ENCODE data around the gene PRPF38A. TPM values are rescaled to one million over a fixed set of nuclear protein-coding genes. Genes with fewer than 3 reads are reported as not detected.

PRPF38A gene
- total RNA-seq, 1 experiment from 2014 or later: 41.6 TPM

DNA sequence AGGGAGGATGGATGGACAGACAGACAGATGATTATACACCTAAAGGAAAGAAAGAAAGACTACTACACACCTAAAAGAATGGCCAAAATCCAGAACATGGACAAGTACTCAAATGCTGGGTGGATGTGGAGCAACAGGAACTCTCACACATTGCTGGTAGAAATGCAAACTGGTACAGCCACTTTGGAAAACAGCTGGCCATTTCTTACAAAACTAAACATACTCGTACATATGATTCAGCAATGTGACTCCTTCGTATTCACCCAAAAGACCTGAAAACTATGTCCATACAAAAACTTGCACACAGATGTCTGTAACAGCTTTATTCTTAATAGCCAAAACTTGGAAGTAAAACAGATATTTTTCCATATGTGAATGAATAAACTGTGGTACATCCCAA lies 51.3 kb downstream of the PRPF38A start:
- TF ChIP-seq TCF7L2 (IDR thresholded peaks at IDR 0.05; ENCODE audit: low read depth, low read length) (no peak), SIN3A (IDR thresholded peaks at IDR 0.05; ENCODE audit: borderline replicate concordance, insufficient read depth, low read depth, low read length) (no peak)
- TF ChIP-seq, protein P1, sequence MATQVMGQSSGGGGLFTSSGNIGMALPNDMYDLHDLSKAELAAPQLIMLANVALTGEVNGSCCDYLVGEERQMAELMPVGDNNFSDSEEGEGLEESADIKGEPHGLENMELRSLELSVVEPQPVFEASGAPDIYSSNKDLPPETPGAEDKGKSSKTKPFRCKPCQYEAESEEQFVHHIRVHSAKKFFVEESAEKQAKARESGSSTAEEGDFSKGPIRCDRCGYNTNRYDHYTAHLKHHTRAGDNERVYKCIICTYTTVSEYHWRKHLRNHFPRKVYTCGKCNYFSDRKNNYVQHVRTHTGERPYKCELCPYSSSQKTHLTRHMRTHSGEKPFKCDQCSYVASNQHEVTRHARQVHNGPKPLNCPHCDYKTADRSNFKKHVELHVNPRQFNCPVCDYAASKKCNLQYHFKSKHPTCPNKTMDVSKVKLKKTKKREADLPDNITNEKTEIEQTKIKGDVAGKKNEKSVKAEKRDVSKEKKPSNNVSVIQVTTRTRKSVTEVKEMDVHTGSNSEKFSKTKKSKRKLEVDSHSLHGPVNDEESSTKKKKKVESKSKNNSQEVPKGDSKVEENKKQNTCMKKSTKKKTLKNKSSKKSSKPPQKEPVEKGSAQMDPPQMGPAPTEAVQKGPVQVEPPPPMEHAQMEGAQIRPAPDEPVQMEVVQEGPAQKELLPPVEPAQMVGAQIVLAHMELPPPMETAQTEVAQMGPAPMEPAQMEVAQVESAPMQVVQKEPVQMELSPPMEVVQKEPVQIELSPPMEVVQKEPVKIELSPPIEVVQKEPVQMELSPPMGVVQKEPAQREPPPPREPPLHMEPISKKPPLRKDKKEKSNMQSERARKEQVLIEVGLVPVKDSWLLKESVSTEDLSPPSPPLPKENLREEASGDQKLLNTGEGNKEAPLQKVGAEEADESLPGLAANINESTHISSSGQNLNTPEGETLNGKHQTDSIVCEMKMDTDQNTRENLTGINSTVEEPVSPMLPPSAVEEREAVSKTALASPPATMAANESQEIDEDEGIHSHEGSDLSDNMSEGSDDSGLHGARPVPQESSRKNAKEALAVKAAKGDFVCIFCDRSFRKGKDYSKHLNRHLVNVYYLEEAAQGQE (IDR thresholded peaks at IDR 0.05; ENCODE audit: insufficient read depth in 1 of 2, low read depth in 2 of 2, low read length in 1 of 2): no peak
- TF ChIP-seq, protein P2, sequence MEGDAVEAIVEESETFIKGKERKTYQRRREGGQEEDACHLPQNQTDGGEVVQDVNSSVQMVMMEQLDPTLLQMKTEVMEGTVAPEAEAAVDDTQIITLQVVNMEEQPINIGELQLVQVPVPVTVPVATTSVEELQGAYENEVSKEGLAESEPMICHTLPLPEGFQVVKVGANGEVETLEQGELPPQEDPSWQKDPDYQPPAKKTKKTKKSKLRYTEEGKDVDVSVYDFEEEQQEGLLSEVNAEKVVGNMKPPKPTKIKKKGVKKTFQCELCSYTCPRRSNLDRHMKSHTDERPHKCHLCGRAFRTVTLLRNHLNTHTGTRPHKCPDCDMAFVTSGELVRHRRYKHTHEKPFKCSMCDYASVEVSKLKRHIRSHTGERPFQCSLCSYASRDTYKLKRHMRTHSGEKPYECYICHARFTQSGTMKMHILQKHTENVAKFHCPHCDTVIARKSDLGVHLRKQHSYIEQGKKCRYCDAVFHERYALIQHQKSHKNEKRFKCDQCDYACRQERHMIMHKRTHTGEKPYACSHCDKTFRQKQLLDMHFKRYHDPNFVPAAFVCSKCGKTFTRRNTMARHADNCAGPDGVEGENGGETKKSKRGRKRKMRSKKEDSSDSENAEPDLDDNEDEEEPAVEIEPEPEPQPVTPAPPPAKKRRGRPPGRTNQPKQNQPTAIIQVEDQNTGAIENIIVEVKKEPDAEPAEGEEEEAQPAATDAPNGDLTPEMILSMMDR (IDR thresholded peaks at IDR 0.05): no peak
- Histone ChIP-seq H3K9me3 (ENCODE audit: control insufficient read depth, insufficient read depth, low read depth, low read length) (no peaks in the 10 kb centered on the region), H3K36me3 (ENCODE audit: control insufficient read depth, insufficient read depth, low read length) (no peaks in the 10 kb centered on the region; the same call in 1 of the 2 replicates), H3K4me1 (ENCODE audit: control insufficient read depth, insufficient read depth, low read length) (no peaks in the 10 kb centered on the region), H3K27me3 (ENCODE audit: control insufficient read depth, insufficient read depth, low read length) (no peaks in the 10 kb centered on the region), H3K27ac (ENCODE audit: low read length) (no peak overlapping the region), H3K4me3 (ENCODE audit: low read depth in 2 of 2, low read length in 2 of 2) (no peak overlapping the region)
- ATAC-seq: no peak
- ChIA-PET CTCF (no interaction called here), POLR2A (no interaction called here)
- in situ Hi-C loops (cut with HindIII; ENCODE audit: low pct_unique_long_range_greater_than_20kb, low sequenced_read_pairs) (no loop called here), intact Hi-C loops (cut with micrococcal nuclease; ENCODE audit: unreplicated experiment) (no loop called here)
- no peak for DNase-seq (ENCODE audit: low read depth, low spot score)
- no TSS peak for BruUV-seq (replicated peaks)

GRCh38 chr1:52460694-52461093 lies 56.3 kb downstream of the PRPF38A start:
- ChIA-PET POLR2A (no interaction called here), CTCF (no interaction called here)
- H3K4me1 ChIP-seq (ENCODE audit: control insufficient read depth, insufficient read depth, low read length): no peaks in the 10 kb centered on the region
- H3K9me3 ChIP-seq (ENCODE audit: control insufficient read depth, insufficient read depth, low read depth, low read length): no peaks in the 10 kb centered on the region
- TF ChIP-seq POLR2AphosphoS5 (IDR thresholded peaks at IDR 0.05; ENCODE audit: low read depth, low read length): no peak
- TF ChIP-seq, protein P2 (IDR thresholded peaks at IDR 0.05): no peak
- no peak for TF ChIP-seq SIN3A (IDR thresholded peaks at IDR 0.05; ENCODE audit: borderline replicate concordance, insufficient read depth, low read depth, low read length)
- no peak for TF ChIP-seq TCF7L2 (IDR thresholded peaks at IDR 0.05; ENCODE audit: low read depth, low read length)
- TF ChIP-seq, protein P1 (IDR thresholded peaks at IDR 0.05; ENCODE audit: insufficient read depth in 1 of 2, low read depth in 2 of 2, low read length in 1 of 2): no peak
- no TSS peak for BruUV-seq (replicated peaks)
- no peak overlapping the region for H3K4me3 ChIP-seq (ENCODE audit: low read depth in 2 of 2, low read length in 2 of 2)
- no peak for ATAC-seq
- in situ Hi-C loops (cut with HindIII; ENCODE audit: low pct_unique_long_range_greater_than_20kb, low sequenced_read_pairs) (no loop called here), intact Hi-C loops (cut with micrococcal nuclease; ENCODE audit: unreplicated experiment) (no loop called here)
- no peaks in the 10 kb centered on the region; the same call in 1 of the 2 replicates for H3K36me3 ChIP-seq (ENCODE audit: control insufficient read depth, insufficient read depth, low read length)
- no peaks in the 10 kb centered on the region for H3K27me3 ChIP-seq (ENCODE audit: control insufficient read depth, insufficient read depth, low read length)
- DNase-seq (ENCODE audit: low read depth, low spot score): no peak
- H3K27ac ChIP-seq (ENCODE audit: low read length): no peak overlapping the region
